ENCODE data around the gene ACTR1A.
"Not testable (repeated sequence)": the region's sequence is repeated elsewhere in the genome, so short reads cannot be mapped to it uniquely, and the experiment has no call there.

Gene ACTR1A

DNA sequence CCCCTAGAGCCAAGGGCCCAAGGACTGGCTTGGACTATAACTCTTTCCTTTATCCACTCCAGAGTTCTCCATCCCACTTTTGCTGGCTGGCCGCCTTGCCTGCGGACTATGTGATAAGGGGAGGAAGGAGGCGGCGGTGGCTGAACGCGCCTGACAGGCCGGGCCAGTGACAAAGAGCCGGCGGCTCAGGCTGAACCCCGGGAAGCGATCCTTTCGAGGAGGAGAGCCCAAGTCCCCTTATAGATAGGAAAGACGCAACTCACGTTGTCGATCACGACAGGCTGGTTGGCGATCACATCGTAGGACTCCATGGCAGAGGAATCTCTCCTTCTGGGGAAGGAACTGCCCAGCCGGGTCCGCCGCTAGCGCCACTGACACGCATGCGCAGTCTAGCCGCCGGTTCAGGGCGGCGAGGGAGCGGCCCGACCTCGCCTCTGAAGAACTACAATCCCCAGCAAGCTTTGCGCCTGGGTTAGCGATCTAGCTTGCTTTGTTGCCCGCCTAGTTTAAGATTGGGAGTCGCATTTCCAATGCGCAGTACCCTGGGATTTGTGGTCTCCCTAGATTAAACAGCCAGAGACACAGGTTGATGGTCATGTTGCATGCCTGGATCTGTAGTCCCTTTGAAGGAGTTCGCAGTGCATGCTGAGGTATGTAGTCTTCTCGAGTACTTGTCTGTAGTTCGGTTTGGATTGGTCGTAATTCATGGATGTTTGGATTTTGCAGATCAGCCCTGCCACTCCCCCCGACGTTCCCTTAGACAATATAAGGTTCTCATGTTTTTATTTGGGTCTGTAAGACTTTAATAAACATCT is at the start of gene ACTR1A:
TSS of gene ACTR1A (minus strand) at position 376 of the 815 bp plus-strand sequence. CDS start at position 311, 65 bp downstream.
- peak; percentile 92 for DNase-seq

DNA sequence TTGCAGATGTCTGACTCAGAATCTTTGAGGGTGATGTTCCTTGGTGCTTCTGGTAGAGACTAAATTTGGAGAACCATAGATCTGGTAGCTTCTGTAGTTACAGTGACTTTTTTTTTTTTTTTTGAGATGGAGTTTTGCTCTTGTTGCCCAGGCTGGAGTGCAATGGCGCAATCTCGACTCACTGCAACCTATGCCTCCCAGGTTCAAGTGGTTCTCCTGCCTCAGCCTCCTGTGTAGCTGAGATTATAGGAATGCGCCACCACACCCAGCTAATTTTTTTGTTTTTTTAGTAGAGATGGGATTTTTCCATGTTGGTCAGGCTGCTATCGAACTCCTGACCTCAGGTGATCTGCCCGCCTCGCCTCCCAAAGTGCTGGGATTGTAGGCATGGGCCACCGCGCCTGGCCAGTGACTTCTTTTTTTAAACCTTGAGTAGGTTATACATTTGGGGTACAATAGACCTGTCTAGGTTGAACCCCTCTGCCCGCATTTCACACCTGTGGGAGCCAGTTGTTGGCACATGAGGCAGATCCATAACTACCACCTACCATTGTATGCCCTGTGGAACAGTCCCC is 48.2 kb upstream of the ACTR1A start:
- no peak for DNase-seq

DNA sequence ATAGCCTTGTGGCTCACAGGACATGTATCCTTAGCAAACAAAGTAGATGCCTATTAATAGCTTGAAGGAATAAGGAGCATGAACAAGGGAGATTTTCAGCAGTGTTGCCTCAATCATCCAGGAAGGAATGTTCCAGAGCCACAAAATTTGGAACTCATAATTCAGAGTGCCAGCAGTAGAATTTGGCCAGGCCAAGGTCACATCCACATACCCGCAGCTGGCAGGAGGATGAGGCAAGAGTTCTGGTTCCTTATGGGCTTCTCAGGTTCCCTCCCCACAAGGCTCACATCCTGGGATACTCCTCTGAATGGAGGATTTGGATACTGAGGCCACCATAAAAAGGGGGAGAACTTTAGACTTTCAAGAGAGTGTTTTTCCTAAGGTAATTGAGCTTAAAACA is 47.0 kb upstream of the ACTR1A start:
- no peak for DNase-seq

- no peak for DNase-seq
These were observed 44.3 kb upstream of the ACTR1A start for GRCh38 chr10:102546606-102547320.

- DNase-seq = no peak
These were observed 43.5 kb upstream of the ACTR1A start for GRCh38 chr10:102545997-102546396.

DNA sequence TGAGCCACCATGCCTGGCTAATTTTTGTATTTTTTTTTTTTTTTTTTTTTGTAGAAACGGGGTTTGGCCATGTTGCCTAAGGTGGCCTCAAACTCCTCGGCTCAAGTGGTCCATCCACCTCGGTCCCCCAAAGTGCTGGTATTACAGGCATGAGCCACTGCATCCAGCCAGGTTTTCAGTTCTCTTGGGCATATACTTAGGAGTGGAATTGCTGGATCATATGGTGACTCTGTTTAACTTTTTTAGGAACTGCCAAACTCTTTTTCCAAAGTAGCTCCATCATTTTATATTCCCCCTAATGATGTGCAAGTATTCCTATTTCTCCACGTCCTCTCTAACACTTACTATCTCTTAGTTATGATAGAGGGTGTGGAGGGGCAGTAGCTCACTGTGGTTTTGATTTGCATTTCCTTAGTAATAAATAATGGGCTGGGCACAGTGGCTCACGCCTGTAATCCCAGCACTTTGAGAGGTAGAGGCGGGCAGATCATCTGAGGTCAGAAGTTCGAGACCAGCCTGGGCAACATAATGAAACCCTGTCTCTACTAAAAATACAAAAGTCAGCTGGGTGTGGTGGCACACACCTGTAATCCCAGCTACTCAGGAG is 42.9 kb upstream of the ACTR1A start:
- DNase-seq = no peak

DNA sequence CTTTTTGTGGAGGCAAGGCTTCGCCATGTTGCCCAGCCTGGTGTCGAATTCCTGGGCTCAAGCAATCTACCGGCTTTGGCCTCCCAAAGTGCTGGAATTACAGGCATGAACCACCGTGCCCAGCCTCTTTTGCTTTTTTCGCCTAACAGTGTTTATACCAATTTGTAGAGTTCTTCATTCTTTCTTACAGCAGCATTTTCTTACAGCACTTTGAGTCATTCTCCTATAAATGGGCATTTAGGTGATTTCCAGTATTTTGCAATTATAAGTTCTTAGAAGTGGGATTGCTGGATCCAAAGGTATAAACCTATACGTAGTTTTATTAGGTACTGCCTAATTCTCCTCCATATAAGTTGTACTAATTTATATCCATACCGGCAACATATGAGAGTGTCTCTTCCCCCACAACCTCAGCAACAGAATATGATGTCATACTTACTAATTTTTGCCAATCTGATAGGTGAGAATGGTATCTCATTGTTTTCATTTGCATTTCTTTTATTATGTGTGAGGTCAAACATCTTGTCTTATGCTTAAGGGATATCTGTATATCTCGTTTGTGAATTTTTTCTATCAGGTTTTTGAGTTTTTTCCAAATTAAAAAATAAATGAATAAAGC is 40.4 kb upstream of the ACTR1A start:
- DNase-seq = no peak

DNA sequence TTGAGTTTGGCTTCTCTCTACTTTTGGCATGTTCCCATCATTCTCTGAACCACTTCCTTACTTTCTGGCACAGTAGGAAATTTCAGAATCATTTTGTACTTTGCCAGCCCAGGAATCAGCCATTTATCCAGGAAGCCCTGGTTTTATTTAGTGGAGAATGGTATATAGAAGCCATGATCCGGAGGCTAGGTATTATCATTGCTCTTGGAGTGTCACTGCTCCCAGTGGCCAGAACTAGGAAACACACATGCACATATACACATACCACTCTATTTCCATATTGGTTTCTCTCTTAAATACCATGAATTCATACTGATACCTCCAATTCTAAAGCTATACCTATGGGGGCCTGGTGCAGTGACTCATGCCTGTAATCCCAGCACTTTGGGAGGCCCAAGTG is 37.5 kb upstream of the ACTR1A start:
- no peak for DNase-seq

DNA sequence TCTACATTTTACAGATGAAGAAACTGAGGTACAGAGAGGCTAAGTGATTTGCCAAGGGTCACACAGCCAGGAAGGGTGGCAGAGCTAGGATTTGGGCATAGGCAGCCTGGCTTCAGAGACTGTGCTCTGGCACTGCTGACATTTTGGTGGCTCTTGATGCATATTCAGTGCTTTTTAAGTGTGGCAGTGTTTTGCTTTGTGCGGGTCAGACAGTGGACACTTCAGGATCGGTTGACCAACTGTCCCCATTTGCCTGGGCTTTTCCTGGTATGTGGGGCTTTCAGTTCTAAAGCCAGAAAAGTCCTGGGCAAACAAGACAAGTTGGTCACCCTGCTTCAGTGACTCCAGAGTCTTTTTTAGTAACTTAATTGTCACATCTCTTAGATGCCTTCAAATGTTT is 36.3 kb upstream of the ACTR1A start:
- DNase-seq = no peak

DNA sequence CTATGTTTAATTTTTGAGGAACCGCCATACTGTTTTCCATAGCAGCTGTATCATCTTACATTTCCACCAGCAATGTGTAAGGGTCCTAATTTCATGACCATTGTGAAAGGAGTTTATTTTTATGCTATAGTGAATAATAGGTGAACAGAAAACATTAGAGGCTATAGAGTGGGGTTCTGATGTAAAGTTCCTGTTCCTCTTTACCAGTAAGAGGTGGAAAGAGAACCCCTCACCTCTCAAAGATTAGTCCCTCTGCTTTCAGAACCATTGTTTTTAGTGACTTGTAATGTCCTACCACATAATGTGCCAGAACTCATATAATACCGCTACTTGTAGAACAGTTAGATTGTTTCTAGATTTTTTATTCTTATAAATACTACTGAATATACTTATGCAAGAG is 35.4 kb upstream of the ACTR1A start:
- no peak for DNase-seq

GRCh38 chr10:102537367-102537766 is 34.9 kb upstream of the ACTR1A start:
- DNase-seq = no peak

- no peak for DNase-seq
These were observed 33.1 kb upstream of the ACTR1A start for GRCh38 chr10:102535481-102536147.

- DNase-seq = not testable (repeated sequence)
These were observed 32.5 kb upstream of the ACTR1A start for GRCh38 chr10:102534966-102535365.

GRCh38 chr10:102534333-102534732 is 31.8 kb upstream of the ACTR1A start:
- DNase-seq = no peak

GRCh38 chr10:102527546-102527945 is 25.0 kb upstream of the ACTR1A start:
- no peak for DNase-seq

DNA sequence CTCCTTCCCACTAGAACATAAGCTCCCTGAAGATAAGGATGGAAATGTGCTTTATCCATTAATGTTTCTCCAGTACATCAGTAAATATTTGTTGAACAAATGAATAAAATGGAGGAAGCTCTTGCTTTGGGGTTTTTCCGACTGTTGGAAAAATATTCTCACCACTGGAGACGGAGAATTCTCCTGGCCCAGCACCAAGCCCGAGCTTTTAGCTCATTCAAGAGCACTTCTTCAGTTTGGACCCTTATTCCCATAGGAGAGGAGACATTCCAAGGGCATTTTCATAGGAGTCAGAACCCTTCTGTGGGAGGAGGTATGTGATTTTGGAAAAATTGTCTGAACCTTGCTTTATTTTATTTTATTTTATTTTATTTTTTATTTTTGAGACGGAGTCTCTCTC is 22.2 kb upstream of the ACTR1A start:
- DNase-seq = no peak

- DNase-seq = no peak
These were observed 20.9 kb upstream of the ACTR1A start for GRCh38 chr10:102523250-102524029.

- DNase-seq = no peak
These were observed 20.4 kb upstream of the ACTR1A start for GRCh38 chr10:102522874-102523249.

DNA sequence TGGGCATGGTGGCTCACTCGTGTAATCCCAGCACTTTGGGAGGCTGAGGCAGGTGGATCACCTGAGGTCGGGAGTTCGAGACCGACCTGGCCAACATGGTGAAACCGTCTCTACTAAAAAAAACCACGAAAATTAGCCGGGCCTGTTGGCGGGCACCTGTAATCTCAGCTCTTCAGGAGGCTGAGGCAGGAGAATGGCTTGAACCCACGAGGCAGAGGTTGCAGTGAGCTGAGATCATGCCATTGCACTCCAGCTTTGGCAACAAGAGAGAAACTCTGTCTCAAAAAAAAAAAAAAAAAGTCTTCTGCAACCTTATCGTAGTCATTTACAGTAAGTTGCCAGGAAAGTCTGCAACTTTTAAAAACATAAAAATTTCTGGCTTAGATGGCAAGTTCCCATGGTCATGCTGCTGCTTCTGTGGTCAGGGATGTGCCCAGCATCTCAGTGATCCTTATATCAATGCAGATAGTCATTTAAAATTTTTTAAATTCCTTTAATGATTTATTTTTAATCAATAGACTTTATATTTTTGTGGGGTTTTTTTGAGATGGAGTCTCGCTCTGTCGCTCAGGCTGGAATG is 16.8 kb upstream of the ACTR1A start:
- DNase-seq = no peak

- DNase-seq = no peak
These were observed 15.0 kb upstream of the ACTR1A start for GRCh38 chr10:102517553-102517952.

- no peak for DNase-seq
These were observed 13.2 kb upstream of the ACTR1A start for GRCh38 chr10:102515724-102516123.
